Left colon (tissue), 2 donors: ENCODE measurements around the gene PAIP1. TPM values are rescaled to one million over a fixed set of nuclear protein-coding genes. Genes with fewer than 3 reads are reported as not detected.

Experiments
- ATAC-seq: fragments of 200-7000 bp; cut with Tn5 transposase; one replicate; pipeline ENCODE4 v1.9.1; 2020; ENCODE audit warnings: mild to moderate bottlenecking, moderate library complexity
- DNase-seq, 2 donors: peaks; one replicate each; pipeline ENCODE4 v3.0.0-alpha.2; 2020
- intact Hi-C, 2 donors: fragments of 100-400 bp; cut with DNase I in 1 of 2; cut with micrococcal nuclease in 1 of 2; formaldehyde crosslinking; loops; one replicate each; pipeline versions ENCODE4 v1.11.2 to v1.14.0; 2022; cut with DNase I, micrococcal nuclease
- total RNA-seq, 2 donors: library from RNA; stranded (reverse); fragmentation: NEBNext Ultra II Directional; extraction: Animal tissue kit (Norgen Biotek cat#: 25700); gene quantifications; one replicate each; pipeline ENCODE4 v1.2.1, GENCODE V29; 2021
- donor health status: DM: no; HTN: no; CAD: no.
- donor health status: DM: yes; HTN: yes; CAD: no.

PAIP1 gene
- total RNA-seq, 2 donors from 2014 or later = 55.2 to 59.1 TPM

- intact Hi-C loops = loop anchor here in 1 of 2 donors (10.0 kb wide), 1 partner anchor 168 kb away; the partner anchor contains the start of gene HMGCS1
- DNase-seq (no peak), ATAC-seq (no peak)
Observed at GRCh38 chr5:43482490-43483297, 74.2 kb downstream of the PAIP1 start.

Other genes starting within 250 kb of the PAIP1 start
- 100 to 1,000 TPM; 153 to 377 TPM for gene HMGCS1, start 243.7 kb downstream of the PAIP1 start, total RNA-seq
- 100 to 1,000 TPM in 1 of 2 donors, 10 to 100 TPM in 1; 97.0 to 144 TPM for gene CCL28, start 144.7 kb downstream of the PAIP1 start, total RNA-seq
- 10 to 100 TPM; 11.4 to 11.8 TPM for gene TMEM267, start 73.2 kb downstream of the PAIP1 start, total RNA-seq
- gene C5orf34, start 41.9 kb downstream of the PAIP1 start, total RNA-seq = 1 to 10 TPM in 1 of 2 donors, under 1 TPM in 1; 0.56 to 1.6 TPM
- 100 to 1,000 TPM; 110 to 146 TPM for gene NNT, start 46.1 kb upstream of the PAIP1 start, total RNA-seq